GM21526 (cell line): ENCODE measurements around the gene RDH12.
"Not testable (repeated sequence)": the region's sequence is repeated elsewhere in the genome, so short reads cannot be mapped to it uniquely, and the experiment has no call there.

Experiments
- ATAC-seq: cut with Tn5 transposase; IDR thresholded peaks from one replicate; pipeline ENCODE4 v1.9.1; 2021; ENCODE audit warnings: moderate library complexity; ENCODE audit not compliant: unreplicated experiment, low FRiP score

RDH12 gene

GRCh38 chr14:67701492-67701891 is at the start of gene RDH12:
Gene RDH12, plus strand, starts transcription at chr14:67701886. Its CDS starts 20,757 bp downstream, at chr14:67722643.
- ATAC-seq = not testable (repeated sequence)

GRCh38 chr14:67652189-67652588 is 49.5 kb upstream of the RDH12 start:
- no peak for ATAC-seq

- ATAC-seq = no peak
Observed at GRCh38 chr14:67653651-67654280, 47.9 kb upstream of the RDH12 start.

GRCh38 chr14:67663633-67664032 is 38.1 kb upstream of the RDH12 start:
- no peak for ATAC-seq

GRCh38 chr14:67665868-67666267 is 35.8 kb upstream of the RDH12 start:
- ATAC-seq = no peak

GRCh38 chr14:67666750-67667449 is 34.8 kb upstream of the RDH12 start:
- peak; percentile 54 for ATAC-seq

GRCh38 chr14:67668559-67668958 is 33.1 kb upstream of the RDH12 start:
- no peak for ATAC-seq

GRCh38 chr14:67673451-67673850 is 28.2 kb upstream of the RDH12 start:
- ATAC-seq = no peak

- peak; percentile 47 for ATAC-seq
Observed at GRCh38 chr14:67674139-67674479, 27.6 kb upstream of the RDH12 start.

GRCh38 chr14:67674480-67675218 is 27.0 kb upstream of the RDH12 start, which contains the start of gene VTI1B:
Gene VTI1B, minus strand, starts transcription at chr14:67674632. Its CDS starts 143 bp downstream, at chr14:67674489.
- ATAC-seq = peak; percentile 80

GRCh38 chr14:67675219-67675582 is 26.5 kb upstream of the RDH12 start:
- ATAC-seq = no peak

- no peak for ATAC-seq
Observed at GRCh38 chr14:67679006-67679405, 22.7 kb upstream of the RDH12 start.

- ATAC-seq = peak; percentile 84
Observed at GRCh38 chr14:67680121-67680602, 21.5 kb upstream of the RDH12 start.

GRCh38 chr14:67680941-67681340 is 20.7 kb upstream of the RDH12 start:
- no peak for ATAC-seq

GRCh38 chr14:67683842-67684241 is 17.8 kb upstream of the RDH12 start:
- no peak for ATAC-seq

GRCh38 chr14:67690011-67690410 is 11.7 kb upstream of the RDH12 start:
- ATAC-seq = no peak

GRCh38 chr14:67694791-67695393 is 6.8 kb upstream of the RDH12 start:
- ATAC-seq = peak; percentile 84

- peak; percentile 84 for ATAC-seq
Observed at GRCh38 chr14:67695394-67695949, 6.2 kb upstream of the RDH12 start, which contains the start of gene RDH11. Gene RDH11, minus strand, starts transcription at chr14:67695764. Its CDS starts 61 bp downstream, at chr14:67695703.

GRCh38 chr14:67697006-67697405 is 4.7 kb upstream of the RDH12 start:
- ATAC-seq = no peak

- ATAC-seq = no peak
Observed at GRCh38 chr14:67698179-67698578, 3.5 kb upstream of the RDH12 start.

GRCh38 chr14:67703997-67704396 is 2.3 kb downstream of the RDH12 start:
- no peak for ATAC-seq
